Esophagus squamous epithelium (tissue), 5 donors: ENCODE data around the gene NOC4L. TPM values are rescaled to one million over a fixed set of nuclear protein-coding genes. Genes with fewer than 3 reads are reported as not detected.
A peak's percentile ranks its signal among the peaks of the same experiment; 100 is the strongest.

ENCODE experiments used
- DNase-seq: peaks from one replicate; lab custom pipeline; 2025; lab: John Stamatoyannopoulos, UW
- H3K27ac ChIP-seq, 4 donors: fragments of 200-600 bp; sonication (generic); one replicate each; pipeline ENCODE4 v1.5.1; 2016 to 2019; ENCODE audit warnings: mild to moderate bottlenecking in 1 of 4
- H3K27me3 ChIP-seq, 4 donors: fragments of 200-600 bp; sonication (generic); 1 replicate in 3 of 4; 2 replicates in 1 of 4; pipeline versions ENCODE4 v1.5.1 to v1.6.0; 2017 to 2021; ENCODE audit warnings: antibody characterized with exemption in 1 of 4
- H3K36me3 ChIP-seq, 3 donors: fragments of 200-600 bp; sonication (generic); one replicate each; pipeline ENCODE4 v1.5.1; 2016 to 2019
- H3K4me1 ChIP-seq, 3 donors: fragments of 200-600 bp; sonication (generic); one replicate each; pipeline ENCODE4 v1.5.1; 2017 to 2019
- H3K4me3 ChIP-seq, 4 donors: fragments of 200-600 bp; sonication (generic); 1 replicate in 3 of 4; 2 replicates in 1 of 4; pipeline ENCODE4 v1.5.1; 2016 to 2019; ENCODE audit warnings: mild to moderate bottlenecking in 2 of 4, moderate library complexity in 1 of 4
- H3K9me3 ChIP-seq, 3 donors: fragments of 200-600 bp; sonication (generic); one replicate each; pipeline ENCODE4 v1.5.1; 2016 to 2019
- CTCF ChIP-seq, 6 experiments: fragments of 450-650 bp in 4 of 6; fragments of 200-600 bp in 2 of 6; sonication (generic) in 2 of 6; IDR thresholded peaks; one replicate each; pipeline ENCODE4 v1.5.1; 2016 to 2019; ENCODE audit warnings: antibody characterized with exemption in 6 of 6, mild to moderate bottlenecking in 4 of 6, moderate library complexity in 4 of 6
- POLR2A ChIP-seq, 4 donors: fragments of 450-650 bp; IDR thresholded peaks; one replicate each; pipeline ENCODE4 v1.6.1; 2017; ENCODE audit warnings: antibody characterized with exemption in 4 of 4, mild to moderate bottlenecking in 4 of 4, moderate library complexity in 3 of 4
- WGBS, 2 donors: methylation state at CpG; one replicate each; pipeline ENCODE4 v1.1.5; 2018; 5-methylcytosine and 5-hydroxymethylcytosine counted together
- intact Hi-C: fragments of 100-400 bp; cut with DNase I; formaldehyde crosslinking; loops from one replicate; pipeline ENCODE4 v1.15.0; 2022
- total RNA-seq, 4 donors: library from RNA; depleted of rRNA; stranded (reverse); fragments of >200 nt; gene quantifications; one replicate each; pipeline ENCODE4 v1.1.0, GENCODE V29; 2016
- donor health status: DM: yes; HTN: yes; CAD: no.

Gene NOC4L
- total RNA-seq, 4 donors from 2014 or later, result 9.6 to 12.1 (median 11.1) TPM

- no peak overlapping the region for H3K4me3 ChIP-seq
- peaks cover 6 to 14% (median 7%) of the 10 kb centered on the region in 3 donors for H3K4me1 ChIP-seq
- TF ChIP-seq POLR2A (IDR thresholded peaks at IDR 0.05), result no peak
- TF ChIP-seq CTCF (IDR thresholded peaks at IDR 0.05), result no peak
- no peaks in the 10 kb centered on the region for H3K27me3 ChIP-seq
- H3K9me3 ChIP-seq, result no peaks in the 10 kb centered on the region
- H3K27ac ChIP-seq, result no peak overlapping the region
- DNase-seq, result no peak
- peaks cover 10 to 43% (median 20%) of the 10 kb centered on the region in 3 donors for H3K36me3 ChIP-seq
- intact Hi-C loops, result loop anchor here (10.0 kb wide), 1 partner anchor 253 kb away; no protein-coding TSS in a partner anchor
- 92% methylated on average over 16 of the region's 32 CpGs; no CpG with 5 or more reads in 1 of the 2 donors for WGBS, 2 donors
These were observed 7.6 kb downstream of the NOC4L start for GRCh38 chr12:132151766-132152410.

GRCh38 chr12:132152411-132152821 is 8.2 kb downstream of the NOC4L start:
- peaks cover 6 to 10% (median 7%) of the 10 kb centered on the region in 3 donors for H3K4me1 ChIP-seq
- no peak for TF ChIP-seq POLR2A (IDR thresholded peaks at IDR 0.05)
- no peak for TF ChIP-seq CTCF (IDR thresholded peaks at IDR 0.05)
- 50% methylated on average over 1 of the region's 9 CpGs; no CpG with 5 or more reads in 1 of the 2 donors for WGBS, 2 donors
- no peaks in the 10 kb centered on the region for H3K27me3 ChIP-seq
- intact Hi-C loops, result loop anchor here (10.0 kb wide), 1 partner anchor 252 kb away; no protein-coding TSS in a partner anchor
- H3K27ac ChIP-seq, result no peak overlapping the region
- no peak for DNase-seq
- H3K36me3 ChIP-seq, result peaks cover 10 to 38% (median 15%) of the 10 kb centered on the region in 3 donors
- H3K4me3 ChIP-seq, result no peak overlapping the region
- H3K9me3 ChIP-seq, result no peaks in the 10 kb centered on the region

GRCh38 chr12:132152953-132153352 is 8.7 kb downstream of the NOC4L start:
- TF ChIP-seq POLR2A (IDR thresholded peaks at IDR 0.05) (no peak), CTCF (IDR thresholded peaks at IDR 0.05) (no peak)
- Histone ChIP-seq H3K4me1 (peaks cover 6 to 9% (median 7%) of the 10 kb centered on the region in 3 donors), H3K36me3 (peaks cover 10 to 36% (median 14%) of the 10 kb centered on the region in 3 donors), H3K4me3 (no peak overlapping the region), H3K9me3 (no peaks in the 10 kb centered on the region), H3K27me3 (no peaks in the 10 kb centered on the region), H3K27ac (no peak overlapping the region)
- intact Hi-C loops, result loop anchor here (10.0 kb wide), 1 partner anchor 252 kb away; no protein-coding TSS in a partner anchor
- no peak for DNase-seq
- 87 to 94% methylated on average over 11 to 16 of the region's 20 CpGs for WGBS, 2 donors

- no peak for DNase-seq
- H3K27me3 ChIP-seq, result no peaks in the 10 kb centered on the region
- TF ChIP-seq POLR2A (IDR thresholded peaks at IDR 0.05) (no peak), CTCF (IDR thresholded peaks at IDR 0.05) (peak; percentile 79 to 92 (median 85))
- peaks cover 10 to 30% (median 14%) of the 10 kb centered on the region in 3 donors for H3K36me3 ChIP-seq
- peaks cover 6 to 9% (median 7%) of the 10 kb centered on the region in 3 donors for H3K4me1 ChIP-seq
- no peaks in the 10 kb centered on the region for H3K9me3 ChIP-seq
- intact Hi-C loops, result loop anchor here (10.0 kb wide), 1 partner anchor 251 kb away; no protein-coding TSS in a partner anchor
- 52 to 75% methylated on average over 4 to 12 of the region's 41 CpGs for WGBS, 2 donors
- peak overlapping the region in 3 of 4 donors; percentile 19 to 50 (median 27) for H3K4me3 ChIP-seq
- H3K27ac ChIP-seq, result no peak overlapping the region
These were observed 9.5 kb downstream of the NOC4L start for GRCh38 chr12:132153501-132154340.
